ENCODE measurements around the gene USP47.

The USP47 gene

GRCh38 chr11:11836676-11837231 is 5.0 kb upstream of the USP47 start:
- Histone ChIP-seq H3K9me3 (ENCODE audit: control insufficient read depth, insufficient read depth, low read depth, low read length) (no peaks in the 10 kb centered on the region), H3K36me3 (ENCODE audit: control insufficient read depth in 2 of 2, insufficient read depth in 1 of 2, low read length in 2 of 2) (no peaks in the 10 kb centered on the region), H3K4me1 (ENCODE audit: control insufficient read depth, insufficient read depth, low read length) (no peaks in the 10 kb centered on the region), H3K27ac (ENCODE audit: extremely low read depth, low read depth, low read length) (no peak overlapping the region), H3K4me3 (ENCODE audit: low read depth, low read length) (no peak overlapping the region)
- TF ChIP-seq KLF16 (tag by site-specific recombination; IDR thresholded peaks at IDR 0.05), result no peak
- TF ChIP-seq ZNF248 (tag by site-specific recombination; IDR thresholded peaks at IDR 0.05), result no peak
- TF ChIP-seq ZNF704 (tag by site-specific recombination; IDR thresholded peaks at IDR 0.05), result no peak
- CTCF ChIA-PET, result no interaction called here
- POLR2A ChIA-PET, result no interaction called here

- Histone ChIP-seq H3K27ac (ENCODE audit: extremely low read depth, low read depth, low read length) (no peak overlapping the region), H3K4me1 (ENCODE audit: control insufficient read depth, insufficient read depth, low read length) (no peaks in the 10 kb centered on the region), H3K9me3 (ENCODE audit: control insufficient read depth, insufficient read depth, low read depth, low read length) (no peaks in the 10 kb centered on the region), H3K4me3 (ENCODE audit: low read depth, low read length) (no peak overlapping the region), H3K36me3 (ENCODE audit: control insufficient read depth in 2 of 2, insufficient read depth in 1 of 2, low read length in 2 of 2) (no peaks in the 10 kb centered on the region)
- no peak for TF ChIP-seq ZNF2 (tag by site-specific recombination; IDR thresholded peaks at IDR 0.05)
- TF ChIP-seq ZNF549 (tag by site-specific recombination; IDR thresholded peaks at IDR 0.05), result no peak
- no peak for TF ChIP-seq ZNF510 (tag by site-specific recombination; IDR thresholded peaks at IDR 0.05; ENCODE audit: insufficient replicate concordance)
- no peak for TF ChIP-seq ZNF350 (tag by site-specific recombination; IDR thresholded peaks at IDR 0.05)
- no peak for TF ChIP-seq CTCF (tag by site-specific recombination; IDR thresholded peaks at IDR 0.05)
- TF ChIP-seq ZBTB44 (tag by site-specific recombination; IDR thresholded peaks at IDR 0.05), result no peak
- TF ChIP-seq ZNF677 (tag by site-specific recombination; IDR thresholded peaks at IDR 0.05), result no peak
- no peak for TF ChIP-seq ZNF791 (tag by site-specific recombination; IDR thresholded peaks at IDR 0.05)
- TF ChIP-seq ZNF658 (tag by site-specific recombination; IDR thresholded peaks at IDR 0.05), result no peak
- no peak for TF ChIP-seq ZNF654 (tag by site-specific recombination; IDR thresholded peaks at IDR 0.05; ENCODE audit: low read depth)
- no peak for TF ChIP-seq ZNF704 (tag by site-specific recombination; IDR thresholded peaks at IDR 0.05)
- TF ChIP-seq ZBTB17 (tag by site-specific recombination; IDR thresholded peaks at IDR 0.05), result no peak
- TF ChIP-seq ZNF837 (tag by site-specific recombination; IDR thresholded peaks at IDR 0.05), result no peak
- no peak for TF ChIP-seq ZNF792 (tag by site-specific recombination; IDR thresholded peaks at IDR 0.05)
- TF ChIP-seq ZBTB21 (tag by site-specific recombination; IDR thresholded peaks at IDR 0.05), result no peak
- TF ChIP-seq ZNF266 (tag by site-specific recombination; IDR thresholded peaks at IDR 0.05; ENCODE audit: low read depth), result no peak
- TF ChIP-seq ZNF571 (tag by site-specific recombination; IDR thresholded peaks at IDR 0.05), result no peak
- no peak for TF ChIP-seq GLIS1 (tag by site-specific recombination; IDR thresholded peaks at IDR 0.05)
- ChIA-PET CTCF (interaction anchor here (0.6 to 1.5 kb wide), 2 partner anchors 10 to 74 kb away, joined by 4 to 5 read pairs; no protein-coding TSS in a partner anchor), POLR2A (no interaction called here)
Observed at GRCh38 chr11:11839718-11840117, 2.1 kb upstream of the USP47 start.

All from HEK293 (cell line).